22Rv1 (cell line): ENCODE results near the gene ABCA4.

ENCODE experiments used
- H3K27ac ChIP-seq: fragments of 450-650 bp; 2 replicates; pipeline ENCODE4 v1.5.1; 2017
- ZFX ChIP-seq: fragments of 450-650 bp; IDR thresholded peaks from 2 replicates; pipeline ENCODE4 v1.6.1; 2017; ENCODE audit warnings: antibody characterized with exemption, borderline replicate concordance
- TF ChIP-seq, protein P1 (sequence below): fragments of 450-650 bp; IDR thresholded peaks from 2 replicates; pipeline ENCODE4 v1.5.1; 2017; ENCODE audit warnings: mild to moderate bottlenecking

Gene ABCA4

DNA sequence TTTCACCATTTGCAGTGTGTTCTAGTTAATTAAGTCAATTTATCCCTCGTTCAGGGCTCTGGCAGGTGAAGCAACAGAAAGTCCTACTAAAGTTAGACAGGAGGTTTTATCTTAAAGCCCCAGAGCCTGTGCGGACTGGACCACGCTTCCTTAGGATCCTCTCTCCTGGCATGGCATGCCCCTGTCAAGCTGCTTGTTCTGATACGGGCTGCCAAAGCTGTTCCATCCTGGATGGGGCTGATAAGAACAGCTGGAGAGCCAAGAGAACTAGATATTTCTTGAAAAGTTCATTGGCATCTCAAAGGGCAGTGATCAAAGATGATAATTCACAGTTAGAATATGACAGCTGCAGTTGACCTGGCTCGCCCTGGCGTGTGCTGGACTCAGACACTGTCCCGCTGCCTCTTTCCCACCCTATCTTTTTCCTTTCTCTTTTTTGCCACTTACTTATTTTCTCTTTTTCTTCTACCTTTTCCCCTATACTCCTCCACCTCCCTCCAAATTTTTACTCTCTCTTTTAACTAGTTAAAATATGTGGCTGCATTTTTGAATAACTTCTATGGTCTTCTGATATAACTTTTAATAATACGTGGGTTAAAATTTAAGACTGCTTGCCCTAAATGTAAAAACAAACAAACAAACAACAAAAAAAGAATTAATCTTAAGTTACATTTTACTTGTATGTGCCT, 96.7 kb downstream of the ABCA4 start:
- TF ChIP-seq ZFX: no peak
- TF ChIP-seq, protein P1, sequence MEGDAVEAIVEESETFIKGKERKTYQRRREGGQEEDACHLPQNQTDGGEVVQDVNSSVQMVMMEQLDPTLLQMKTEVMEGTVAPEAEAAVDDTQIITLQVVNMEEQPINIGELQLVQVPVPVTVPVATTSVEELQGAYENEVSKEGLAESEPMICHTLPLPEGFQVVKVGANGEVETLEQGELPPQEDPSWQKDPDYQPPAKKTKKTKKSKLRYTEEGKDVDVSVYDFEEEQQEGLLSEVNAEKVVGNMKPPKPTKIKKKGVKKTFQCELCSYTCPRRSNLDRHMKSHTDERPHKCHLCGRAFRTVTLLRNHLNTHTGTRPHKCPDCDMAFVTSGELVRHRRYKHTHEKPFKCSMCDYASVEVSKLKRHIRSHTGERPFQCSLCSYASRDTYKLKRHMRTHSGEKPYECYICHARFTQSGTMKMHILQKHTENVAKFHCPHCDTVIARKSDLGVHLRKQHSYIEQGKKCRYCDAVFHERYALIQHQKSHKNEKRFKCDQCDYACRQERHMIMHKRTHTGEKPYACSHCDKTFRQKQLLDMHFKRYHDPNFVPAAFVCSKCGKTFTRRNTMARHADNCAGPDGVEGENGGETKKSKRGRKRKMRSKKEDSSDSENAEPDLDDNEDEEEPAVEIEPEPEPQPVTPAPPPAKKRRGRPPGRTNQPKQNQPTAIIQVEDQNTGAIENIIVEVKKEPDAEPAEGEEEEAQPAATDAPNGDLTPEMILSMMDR: no peak

DNA sequence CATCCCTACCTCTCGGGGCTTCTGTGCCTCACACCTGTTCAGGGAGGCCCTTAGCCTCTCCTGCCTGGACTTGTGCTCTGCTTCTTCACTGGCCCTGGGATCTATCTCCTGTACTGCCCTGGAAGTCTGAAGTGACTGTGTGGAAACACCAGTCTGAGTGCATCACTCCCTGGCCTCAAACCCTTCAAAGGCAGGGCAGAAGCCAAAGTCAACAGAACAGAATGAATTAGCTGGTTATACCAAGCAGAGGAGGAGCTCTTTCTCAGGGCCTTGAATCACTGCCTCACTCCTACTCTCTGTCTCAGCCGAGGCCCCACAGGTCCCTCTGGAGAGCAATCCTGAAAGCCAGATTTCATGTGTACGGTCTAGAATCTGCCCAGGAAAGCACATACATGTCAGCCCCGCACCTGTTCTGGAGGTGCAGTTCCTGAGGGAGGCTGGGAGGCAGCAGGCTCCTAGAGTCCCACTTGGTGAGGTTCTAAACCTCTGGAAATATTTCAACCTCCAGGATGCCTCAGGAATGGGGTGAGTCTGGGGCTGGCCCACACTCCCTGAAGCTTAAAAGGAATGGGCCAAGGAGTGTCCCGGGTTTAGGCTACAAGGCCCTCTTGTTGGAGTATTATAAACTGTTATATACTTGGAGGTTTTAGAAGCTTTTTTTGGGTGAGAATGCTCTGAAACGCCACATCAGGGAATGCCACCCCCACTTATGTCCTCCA, 98.3 kb downstream of the ABCA4 start:
- H3K27ac ChIP-seq: no peak overlapping the region
- TF ChIP-seq, protein P1: no peak
- TF ChIP-seq ZFX: no peak

More for the DNA sequence above, 96.7 kb downstream of the ABCA4 start:
- H3K27ac ChIP-seq: no peak overlapping the region

DNA sequence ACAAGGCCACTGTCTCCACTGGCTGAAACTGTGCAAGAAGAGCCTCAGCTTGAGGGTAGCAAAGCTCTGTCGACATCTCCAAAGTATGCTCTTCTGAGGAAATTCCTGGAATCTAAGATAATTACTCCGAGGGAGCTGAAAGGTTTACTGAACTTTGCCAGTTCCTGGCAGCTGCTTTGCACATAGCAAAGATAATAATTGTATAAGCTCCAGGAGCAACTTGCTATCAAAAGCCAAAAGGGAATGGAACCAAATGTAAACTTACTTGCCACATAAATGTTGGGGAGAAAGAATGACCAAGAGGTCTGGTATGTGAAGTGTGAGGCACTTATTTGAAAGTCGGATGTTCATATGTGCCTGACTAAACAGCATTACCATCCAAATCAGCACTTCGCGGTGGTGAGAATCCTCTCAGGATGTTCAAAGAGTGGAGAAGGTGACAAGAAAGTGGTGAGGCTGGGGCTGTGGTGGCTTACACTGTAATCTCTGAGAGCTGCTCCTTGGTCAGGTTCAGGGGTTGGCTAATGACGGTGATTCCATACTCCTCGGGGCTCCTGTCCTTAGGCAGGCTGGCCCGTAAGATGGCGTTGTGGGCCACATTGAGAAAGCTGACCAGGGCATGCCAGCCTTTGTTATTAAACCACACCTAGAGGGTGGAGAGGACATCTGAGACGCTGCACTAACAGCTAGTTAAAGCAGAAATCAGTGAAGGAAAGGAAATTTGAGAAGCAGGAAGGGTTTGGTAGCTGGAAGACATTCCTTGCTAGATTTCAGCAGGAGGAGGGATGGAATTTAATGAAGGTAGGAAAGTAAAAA, 100.0 kb downstream of the ABCA4 start:
- no peak overlapping the region for H3K27ac ChIP-seq
- TF ChIP-seq, protein P1: no peak
- TF ChIP-seq ZFX: no peak

DNA sequence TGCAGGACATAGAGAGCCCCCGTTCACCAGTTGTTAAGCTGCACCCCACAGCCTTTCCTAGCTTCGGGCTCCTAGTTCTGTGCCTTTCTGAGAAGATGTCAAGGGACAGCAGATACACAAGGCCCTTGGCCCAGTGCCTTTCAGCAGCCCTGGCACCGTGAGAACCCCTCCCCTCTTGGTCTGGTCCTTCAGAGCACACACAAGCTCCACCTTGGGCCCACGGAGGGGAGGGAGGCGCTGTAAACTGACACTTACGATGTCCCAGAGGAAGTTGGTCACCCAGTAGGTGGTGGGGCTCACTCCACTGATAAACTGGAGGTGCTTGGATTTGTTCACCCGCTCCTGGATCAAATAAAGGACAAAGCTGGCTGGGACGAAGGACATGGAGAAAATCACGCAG, 101.6 kb downstream of the ABCA4 start:
- TF ChIP-seq, protein P1: no peak
- no peak for TF ChIP-seq ZFX
- no peak overlapping the region for H3K27ac ChIP-seq

DNA sequence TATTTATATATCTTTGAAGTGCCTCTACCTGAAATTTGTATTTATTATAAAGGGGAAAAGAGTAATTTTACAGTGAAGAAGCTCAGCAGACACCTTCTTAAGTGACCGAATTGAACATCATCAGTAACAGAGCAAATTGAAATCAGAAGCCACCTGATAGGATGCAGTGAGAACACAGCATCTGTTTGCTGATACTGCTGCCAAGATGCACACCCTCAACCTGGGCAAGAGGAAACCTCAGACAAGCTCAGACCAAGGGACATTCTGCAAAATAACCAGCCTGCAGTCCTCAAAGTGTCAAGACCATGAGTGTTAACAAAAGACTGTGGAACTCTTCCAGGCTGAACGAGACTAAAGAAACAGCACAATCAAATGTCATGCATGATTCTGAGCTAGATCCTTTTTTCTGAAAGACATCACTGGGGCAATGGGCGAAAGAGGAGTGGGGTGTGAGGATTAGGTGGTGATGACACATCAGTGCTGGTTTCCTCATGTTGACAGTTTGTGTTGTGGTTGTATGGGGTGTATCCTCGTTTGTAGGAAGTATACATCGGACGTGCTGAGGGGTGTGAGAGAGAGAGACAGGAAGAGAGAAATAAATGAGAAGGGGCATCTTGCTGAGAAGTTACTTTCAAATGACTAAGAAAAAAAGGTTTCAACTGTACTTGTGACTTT, 103.7 kb downstream of the ABCA4 start:
- TF ChIP-seq, protein P1: no peak
- TF ChIP-seq ZFX: no peak
- no peak overlapping the region for H3K27ac ChIP-seq

DNA sequence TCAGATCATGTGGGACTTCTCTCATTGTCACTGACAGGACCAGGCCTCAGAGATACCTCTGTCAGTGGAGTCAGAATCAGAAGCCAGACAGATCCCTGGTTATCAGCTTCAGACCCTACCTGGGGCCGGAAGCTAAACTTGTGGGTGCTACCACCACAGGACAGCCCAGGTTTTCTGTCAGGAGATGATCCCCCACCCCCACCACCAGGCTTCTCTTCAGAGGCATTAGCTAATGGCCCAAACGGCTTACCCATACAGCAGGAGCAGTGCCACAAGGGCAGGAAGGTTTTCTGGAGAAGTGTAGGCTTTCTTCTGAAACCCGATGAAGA, 105.5 kb downstream of the ABCA4 start:
- H3K27ac ChIP-seq: no peak overlapping the region
- TF ChIP-seq, protein P1: no peak
- no peak for TF ChIP-seq ZFX
